Karpas-422 (cell line): ENCODE data around the gene ATP8B1. TPM values are rescaled to one million over a fixed set of nuclear protein-coding genes. Genes with fewer than 3 reads are reported as not detected.

Experiments
- DNase-seq: peaks from one replicate; pipeline ENCODE4 v3.0.0-alpha.2; 2015
- H2AFZ ChIP-seq: fragments of 200-600 bp; sonication (generic); 2 replicates; pipeline ENCODE4 v1.6.1; 2014; ENCODE audit warnings: antibody characterized with exemption, low read length, mixed read lengths
- H3K27ac ChIP-seq: fragments of 200-600 bp; sonication (generic); 2 replicates; pipeline ENCODE4 v1.5.1; 2014; ENCODE audit warnings: mild to moderate bottlenecking, low read length, moderate library complexity
- H3K27me3 ChIP-seq: fragments of 200-600 bp; sonication (generic); 2 replicates; pipeline ENCODE4 v1.6.1; 2014; ENCODE audit warnings: low read length, mixed read lengths
- H3K36me3 ChIP-seq: fragments of 200-600 bp; sonication (generic); 2 replicates; pipeline ENCODE4 v1.6.1; 2014; ENCODE audit warnings: low read length, mixed read lengths; ENCODE audit not compliant: insufficient read depth
- H3K4me1 ChIP-seq: fragments of 200-600 bp; sonication (generic); 2 replicates; pipeline ENCODE4 v1.6.1; 2014; ENCODE audit warnings: mild to moderate bottlenecking, low read length, mixed read lengths
- H3K4me2 ChIP-seq: fragments of 200-600 bp; sonication (generic); 2 replicates; pipeline ENCODE4 v1.6.1; 2014; ENCODE audit warnings: low read length, low read depth, mild to moderate bottlenecking; ENCODE audit not compliant: poor library complexity, severe bottlenecking
- H3K4me3 ChIP-seq: fragments of 200-600 bp; sonication (generic); 2 replicates; pipeline ENCODE4 v1.5.1; 2014; ENCODE audit warnings: mild to moderate bottlenecking, antibody characterized with exemption, low read length, mixed read lengths
- H3K79me2 ChIP-seq: fragments of 200-600 bp; sonication (generic); 2 replicates; pipeline ENCODE4 v1.6.1; 2014; ENCODE audit warnings: mild to moderate bottlenecking, low read length, mixed read lengths
- H3K9ac ChIP-seq: fragments of 200-600 bp; sonication (generic); 2 replicates; pipeline ENCODE4 v1.6.0; 2014; ENCODE audit warnings: low read length
- H3K9me2 ChIP-seq: fragments of 200-600 bp; sonication (generic), shearing (Covaris generic); replicated peaks from 2 replicates; pipeline ENCODE4 v1.6.0; 2014; ENCODE audit warnings: mild to moderate bottlenecking, low read length, moderate library complexity; ENCODE audit not compliant: insufficient read depth
- H3K9me3 ChIP-seq: fragments of 300-700, 200-600 bp; sonication (generic); 2 replicates; pipeline ENCODE4 v1.6.1; 2014; ENCODE audit warnings: low read length, mixed read lengths
- H4K20me1 ChIP-seq: fragments of 200-600 bp; sonication (generic); 2 replicates; pipeline ENCODE4 v1.6.1; 2014; ENCODE audit warnings: mild to moderate bottlenecking, antibody characterized with exemption, low read length, low read depth; ENCODE audit not compliant: insufficient read depth
- total RNA-seq: library from RNA; depleted of rRNA; stranded (reverse); fragments of >200 nt; shearing (Covaris generic); gene quantifications from 2 replicates; pipeline ENCODE4 v1.2.3, GENCODE V29; 2014; ENCODE audit warnings: low replicate concordance

Gene ATP8B1
- total RNA-seq, 1 experiment from 2014 or later, result not detected

DNA sequence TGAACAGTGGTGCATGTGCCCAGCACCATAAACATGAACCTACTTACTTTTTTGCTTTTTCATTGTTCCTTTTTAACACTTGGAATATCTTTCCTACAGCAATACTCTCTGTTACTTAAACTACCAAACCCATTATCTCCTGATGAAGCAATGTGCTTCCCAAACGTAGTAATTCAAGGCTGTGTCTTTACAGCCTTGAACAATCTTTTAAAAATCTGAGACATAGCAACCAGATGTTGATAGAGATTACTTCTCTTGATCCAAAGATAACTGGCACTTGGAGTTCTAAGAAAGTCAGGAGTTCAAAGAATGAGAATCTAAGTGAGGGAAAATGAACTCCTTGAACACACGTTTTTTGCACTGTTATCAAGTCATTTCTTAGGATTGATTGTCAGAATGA lies 40.4 kb downstream of the ATP8B1 start:
- H3K9me2 ChIP-seq, result no peaks in the 10 kb centered on the region
- no peak overlapping the region for H3K27ac ChIP-seq
- H3K4me2 ChIP-seq, result no peak overlapping the region
- H3K4me1 ChIP-seq, result no peaks in the 10 kb centered on the region
- no peak for DNase-seq
- no peaks in the 10 kb centered on the region for H3K9me3 ChIP-seq
- no peak overlapping the region for H3K4me3 ChIP-seq
- H3K79me2 ChIP-seq, result no peaks in the 10 kb centered on the region
- no peak overlapping the region for H2AFZ ChIP-seq
- no peak overlapping the region for H3K9ac ChIP-seq
- H3K36me3 ChIP-seq, result no peaks in the 10 kb centered on the region
- no peaks in the 10 kb centered on the region for H4K20me1 ChIP-seq
- no peaks in the 10 kb centered on the region for H3K27me3 ChIP-seq

DNA sequence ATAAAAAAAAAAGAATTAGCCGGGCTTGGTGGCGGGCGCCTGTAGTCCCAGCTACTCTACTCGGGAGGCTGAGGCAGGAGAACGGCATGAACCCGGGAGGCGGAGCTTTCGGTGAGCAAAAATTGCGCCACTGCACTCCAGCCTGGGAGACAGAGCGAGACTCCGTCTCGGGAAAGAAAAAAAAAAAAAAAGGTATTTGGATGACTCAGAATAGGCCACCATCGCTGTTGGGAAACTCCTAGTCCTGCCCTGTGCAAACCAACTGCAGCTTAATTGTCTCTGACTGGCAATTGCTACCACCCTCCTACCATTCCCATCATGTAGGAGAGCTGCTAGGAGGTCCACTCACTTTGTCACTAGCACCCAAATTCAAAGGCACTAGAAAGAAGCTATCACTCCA lies 43.5 kb downstream of the ATP8B1 start:
- Histone ChIP-seq H3K79me2 (no peaks in the 10 kb centered on the region), H3K27ac (no peak overlapping the region), H2AFZ (no peak overlapping the region), H3K9me3 (no peaks in the 10 kb centered on the region), H3K36me3 (no peaks in the 10 kb centered on the region), H4K20me1 (no peaks in the 10 kb centered on the region), H3K4me3 (no peak overlapping the region), H3K4me2 (no peak overlapping the region), H3K9ac (no peak overlapping the region), H3K4me1 (no peaks in the 10 kb centered on the region), H3K27me3 (no peaks in the 10 kb centered on the region), H3K9me2 (no peaks in the 10 kb centered on the region)
- no peak for DNase-seq

DNA sequence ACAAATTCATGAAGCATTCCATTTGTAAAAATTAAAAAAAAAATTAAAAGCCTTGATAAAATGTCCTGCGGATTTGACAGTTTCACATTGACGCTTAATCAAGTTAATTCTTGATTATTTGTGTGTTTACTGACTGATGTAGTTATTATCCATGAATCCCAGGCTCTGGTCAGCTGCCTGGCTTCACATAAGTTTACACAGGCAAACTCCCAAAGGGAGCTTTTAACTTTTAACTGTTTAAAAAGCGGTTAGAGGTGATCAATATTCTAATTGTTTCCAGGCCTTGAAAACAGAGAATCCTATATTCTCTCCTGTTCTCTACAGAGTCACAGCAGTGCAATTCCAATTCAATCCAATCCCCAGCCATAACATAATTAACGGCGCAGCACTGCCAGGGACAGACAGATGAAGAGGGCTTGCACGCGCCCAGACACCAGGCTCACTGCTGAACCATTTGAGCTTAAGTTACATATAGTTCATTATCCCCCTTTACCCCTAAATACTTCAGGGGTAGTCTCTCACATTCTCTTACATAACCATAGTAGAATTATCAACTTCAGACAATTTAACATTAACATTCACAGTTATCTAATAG lies 47.5 kb downstream of the ATP8B1 start:
- Histone ChIP-seq H3K4me1 (peaks cover under 1% of the 10 kb centered on the region; the same call in 1 of the 2 replicates), H3K36me3 (no peaks in the 10 kb centered on the region), H3K27ac (no peak overlapping the region), H3K27me3 (no peaks in the 10 kb centered on the region), H4K20me1 (no peaks in the 10 kb centered on the region), H2AFZ (no peak overlapping the region), H3K4me2 (no peak overlapping the region), H3K9me2 (no peaks in the 10 kb centered on the region), H3K9ac (no peak overlapping the region), H3K4me3 (no peak overlapping the region), H3K9me3 (no peaks in the 10 kb centered on the region), H3K79me2 (no peaks in the 10 kb centered on the region)
- no peak for DNase-seq

DNA sequence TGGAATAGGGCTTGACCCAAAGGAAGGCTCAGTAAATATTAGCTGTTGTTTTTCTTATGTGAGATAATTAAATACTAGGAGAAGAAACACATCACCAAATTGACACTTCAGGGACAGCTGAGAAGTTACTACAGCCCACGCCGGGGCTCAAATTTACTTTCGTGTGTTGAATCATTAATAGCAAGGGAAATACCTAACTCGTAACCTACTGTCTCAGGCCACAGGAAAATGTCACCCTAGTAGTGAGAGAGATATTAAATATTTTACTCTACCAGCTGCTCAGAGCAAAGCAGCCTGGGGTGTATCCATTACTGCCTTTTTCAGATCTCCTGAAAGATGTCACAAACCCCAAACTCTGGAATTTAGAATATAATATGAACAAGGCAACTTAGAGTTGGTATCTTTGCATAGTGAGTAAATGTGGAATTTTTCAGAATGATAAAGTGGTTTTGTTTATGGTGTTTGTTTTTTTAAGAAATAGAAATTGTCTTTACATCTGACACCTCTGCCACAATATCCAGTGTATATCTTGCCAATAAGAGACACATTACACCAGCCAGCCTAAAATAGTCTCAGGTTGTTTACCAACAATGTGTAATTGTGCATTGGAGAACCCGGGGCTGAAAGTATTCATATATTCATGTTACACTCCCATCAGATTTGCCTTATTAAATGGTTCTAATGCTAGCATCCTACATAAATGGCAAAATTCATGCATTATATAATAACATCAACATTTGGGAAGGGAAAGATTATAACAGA lies 48.4 kb downstream of the ATP8B1 start:
- H3K27me3 ChIP-seq, result no peaks in the 10 kb centered on the region
- H3K79me2 ChIP-seq, result no peaks in the 10 kb centered on the region
- no peak overlapping the region for H3K9ac ChIP-seq
- no peak overlapping the region for H2AFZ ChIP-seq
- H3K36me3 ChIP-seq, result no peaks in the 10 kb centered on the region
- H3K4me3 ChIP-seq, result no peak overlapping the region
- H4K20me1 ChIP-seq, result no peaks in the 10 kb centered on the region
- H3K4me1 ChIP-seq, result peaks cover 3% of the 10 kb centered on the region; the same call in 1 of the 2 replicates
- H3K27ac ChIP-seq, result no peak overlapping the region
- no peak overlapping the region for H3K4me2 ChIP-seq
- DNase-seq, result no peak
- no peaks in the 10 kb centered on the region for H3K9me3 ChIP-seq
- no peaks in the 10 kb centered on the region for H3K9me2 ChIP-seq

DNA sequence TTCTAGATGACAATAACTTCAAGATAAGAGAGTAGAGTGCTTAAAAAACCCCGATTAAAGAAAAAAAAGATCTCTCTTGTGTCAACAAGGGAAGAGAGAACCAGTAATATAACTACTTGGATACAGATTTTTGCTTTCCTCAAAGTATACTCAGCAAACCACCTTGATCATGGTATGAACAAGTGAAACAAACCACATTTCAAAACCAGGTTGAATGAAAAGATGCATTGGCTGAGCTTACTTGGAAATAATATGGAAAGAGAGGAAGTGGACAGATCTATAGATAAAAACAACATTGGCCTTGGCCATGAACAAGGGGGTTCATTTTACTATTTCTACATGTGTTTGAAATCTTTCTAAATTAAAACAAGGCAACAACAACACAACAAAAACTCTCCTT lies 50.1 kb downstream of the ATP8B1 start:
- no peak for DNase-seq
- H3K9ac ChIP-seq, result no peak overlapping the region
- H3K9me3 ChIP-seq, result no peaks in the 10 kb centered on the region
- H3K79me2 ChIP-seq, result no peaks in the 10 kb centered on the region
- no peak overlapping the region for H2AFZ ChIP-seq
- H3K4me3 ChIP-seq, result no peak overlapping the region
- H3K4me2 ChIP-seq, result no peak overlapping the region
- H3K27me3 ChIP-seq, result no peaks in the 10 kb centered on the region
- H3K27ac ChIP-seq, result no peak overlapping the region
- H3K4me1 ChIP-seq, result peaks cover 20% of the 10 kb centered on the region
- no peaks in the 10 kb centered on the region for H4K20me1 ChIP-seq
- no peaks in the 10 kb centered on the region for H3K36me3 ChIP-seq
- H3K9me2 ChIP-seq, result no peaks in the 10 kb centered on the region

DNA sequence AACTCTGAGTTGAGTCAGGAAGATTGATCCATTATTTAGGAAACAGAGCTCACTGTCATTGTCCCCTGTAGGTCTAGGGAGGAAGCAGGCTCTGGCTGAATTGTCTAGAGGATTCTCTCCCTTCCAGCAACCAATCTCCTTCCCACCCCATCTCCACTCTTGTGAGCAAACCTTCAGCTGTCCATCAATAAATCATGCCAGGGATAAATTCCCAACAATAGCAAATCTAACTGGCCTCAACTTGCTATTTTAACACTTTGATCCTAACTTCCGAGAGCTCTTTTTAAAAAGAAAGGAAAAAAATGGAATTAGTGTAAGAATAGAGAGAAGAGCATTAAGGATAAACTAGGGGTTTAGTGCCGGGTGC lies 53.5 kb downstream of the ATP8B1 start:
- Histone ChIP-seq H3K36me3 (no peaks in the 10 kb centered on the region), H3K4me3 (no peak overlapping the region), H3K9me2 (no peaks in the 10 kb centered on the region), H3K9ac (no peak overlapping the region), H3K4me1 (peaks cover 27% of the 10 kb centered on the region), H2AFZ (no peak overlapping the region), H4K20me1 (no peaks in the 10 kb centered on the region), H3K9me3 (no peaks in the 10 kb centered on the region), H3K79me2 (no peaks in the 10 kb centered on the region), H3K4me2 (peak overlapping the region; percentile 62), H3K27me3 (no peaks in the 10 kb centered on the region), H3K27ac (peak overlapping the region; percentile 79; the same call in 1 of the 2 replicates)
- DNase-seq, result no peak

DNA sequence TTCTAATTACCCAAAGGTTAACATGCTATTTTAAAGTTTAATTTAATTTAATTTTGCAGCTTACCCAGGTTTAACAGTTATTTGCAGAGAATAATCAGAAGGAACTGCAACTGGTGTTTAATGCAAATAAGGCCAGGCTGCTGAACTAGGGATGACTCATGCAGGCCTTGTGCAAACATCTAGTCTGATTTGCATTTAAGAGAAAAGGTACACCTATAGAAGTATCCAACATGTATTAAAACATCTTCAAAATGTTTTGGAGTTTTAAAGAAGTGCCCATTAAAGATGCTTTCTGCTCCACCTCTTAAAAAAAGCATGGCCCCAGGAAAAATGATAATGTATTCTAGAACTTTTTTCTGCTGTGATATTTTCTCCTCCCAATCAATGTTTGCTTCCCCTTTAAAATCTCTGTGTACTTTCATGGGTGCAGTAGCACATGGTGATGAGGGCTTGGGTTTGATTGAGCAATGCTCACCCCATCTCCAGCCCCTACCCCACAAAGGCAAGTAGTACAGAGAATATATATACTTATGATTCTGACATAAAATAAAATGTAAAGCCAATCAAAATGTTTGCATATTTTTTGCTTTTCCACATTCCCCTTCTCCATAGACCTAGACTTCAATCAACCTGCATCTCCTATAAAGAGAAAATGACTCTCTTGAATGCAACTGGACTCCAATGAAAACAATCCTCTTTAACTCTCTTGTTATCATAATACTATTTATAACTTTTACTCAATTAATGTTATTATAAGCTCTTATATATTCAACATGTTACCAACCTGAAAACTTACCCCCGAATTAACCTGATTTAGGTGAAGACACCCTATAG lies 54.1 kb downstream of the ATP8B1 start:
- H2AFZ ChIP-seq, result peak overlapping the region; percentile 89; the same call in 1 of the 2 replicates
- peak overlapping the region; percentile 62 for H3K4me2 ChIP-seq
- H3K9me2 ChIP-seq, result no peaks in the 10 kb centered on the region
- peaks cover 27% of the 10 kb centered on the region for H3K4me1 ChIP-seq
- no peaks in the 10 kb centered on the region for H3K27me3 ChIP-seq
- DNase-seq, result peak; percentile 83
- H3K4me3 ChIP-seq, result peak overlapping the region; percentile 19; the same call in 1 of the 2 replicates
- no peaks in the 10 kb centered on the region for H4K20me1 ChIP-seq
- H3K27ac ChIP-seq, result peak overlapping the region; percentile 79
- no peaks in the 10 kb centered on the region for H3K36me3 ChIP-seq
- H3K9me3 ChIP-seq, result no peaks in the 10 kb centered on the region
- no peak overlapping the region for H3K9ac ChIP-seq
- no peaks in the 10 kb centered on the region for H3K79me2 ChIP-seq
